GM21529 (cell line): ENCODE results near the gene ITGB8.
A peak's percentile ranks its signal among the peaks of the same experiment; 100 is the strongest.

Source experiments
- ATAC-seq: cut with Tn5 transposase; IDR thresholded peaks from one replicate; pipeline ENCODE4 v1.9.1; 2021; ENCODE audit not compliant: unreplicated experiment

ITGB8 gene

DNA sequence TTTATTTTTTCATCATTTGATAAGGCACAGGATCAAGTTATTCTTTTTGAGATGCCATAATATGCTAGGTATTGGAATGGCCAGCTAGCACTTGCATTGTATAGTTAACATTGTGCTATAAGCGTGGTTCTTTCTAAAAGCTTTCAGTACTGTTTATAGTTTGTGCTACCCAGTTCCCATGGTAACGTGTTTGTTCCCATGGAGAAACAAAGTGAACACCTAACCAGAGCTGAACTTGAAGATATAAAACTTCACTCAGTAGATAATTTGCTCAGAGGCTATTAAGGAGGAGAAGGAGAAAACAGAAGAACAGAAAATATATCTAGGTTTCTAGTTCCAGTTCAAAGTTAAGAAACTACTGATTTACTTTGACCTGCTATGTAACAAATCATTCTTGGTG lies 23.6 kb upstream of the ITGB8 start:
- peak; percentile 67 for ATAC-seq

GRCh38 chr7:20307901-20308300 lies 22.8 kb upstream of the ITGB8 start:
- no peak for ATAC-seq

DNA sequence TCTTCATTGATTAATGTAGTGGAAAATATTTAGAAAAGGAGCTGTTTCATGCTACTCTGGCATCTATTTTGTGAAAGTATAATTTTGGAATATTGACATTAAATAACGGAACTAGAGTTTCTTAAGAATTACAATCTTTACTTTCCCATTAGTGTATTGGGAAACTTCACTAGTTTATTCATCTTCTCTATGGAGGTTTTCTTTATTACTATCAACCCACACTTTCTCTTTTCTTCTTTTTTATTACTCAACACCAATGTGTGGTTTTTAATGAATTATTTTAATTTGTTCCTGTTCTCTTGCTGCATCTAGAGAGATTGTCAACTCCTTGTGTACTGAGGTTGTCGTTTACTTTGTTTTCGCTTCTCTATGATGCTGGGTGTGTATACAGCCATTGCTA lies 20.4 kb upstream of the ITGB8 start:
- ATAC-seq, result no peak

DNA sequence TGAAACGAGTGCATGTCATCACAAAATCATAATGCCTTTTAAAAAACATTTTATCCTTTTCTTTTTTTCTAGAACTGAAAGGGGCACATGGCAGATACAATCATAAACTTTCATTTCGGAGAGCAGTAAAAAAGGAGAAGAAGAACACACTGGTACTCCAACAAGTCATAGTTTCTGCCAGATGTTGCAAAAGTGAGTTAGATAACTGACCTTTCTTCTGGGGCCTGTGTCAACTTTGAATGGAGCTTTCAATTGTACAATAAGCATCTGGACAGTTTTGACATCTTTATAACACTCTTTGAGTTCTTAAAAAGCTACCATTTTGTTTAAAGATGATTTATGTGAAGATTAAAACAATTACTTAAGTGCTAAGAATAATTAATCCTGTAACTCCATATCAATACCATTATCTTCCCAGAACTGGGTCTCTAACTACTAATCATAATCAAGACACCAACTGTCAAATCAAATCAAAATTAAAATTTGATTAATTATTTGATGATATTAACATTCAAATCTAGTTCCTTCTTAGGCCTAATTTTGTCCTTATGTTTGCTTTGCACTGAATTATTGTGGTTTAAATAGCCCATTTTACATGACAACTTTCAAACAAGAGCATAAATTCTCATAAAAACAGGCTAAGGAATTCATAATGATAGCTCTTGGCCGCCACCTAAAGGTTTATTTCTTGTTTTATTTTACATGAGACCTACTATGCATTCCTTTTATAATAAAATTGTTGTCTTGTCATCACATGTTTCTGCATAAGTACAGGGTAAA lies 19.5 kb upstream of the ITGB8 start:
- ATAC-seq, result peak; percentile 56

- ATAC-seq, result no peak
Observed at GRCh38 chr7:20311743-20312042, 19.0 kb upstream of the ITGB8 start.

DNA sequence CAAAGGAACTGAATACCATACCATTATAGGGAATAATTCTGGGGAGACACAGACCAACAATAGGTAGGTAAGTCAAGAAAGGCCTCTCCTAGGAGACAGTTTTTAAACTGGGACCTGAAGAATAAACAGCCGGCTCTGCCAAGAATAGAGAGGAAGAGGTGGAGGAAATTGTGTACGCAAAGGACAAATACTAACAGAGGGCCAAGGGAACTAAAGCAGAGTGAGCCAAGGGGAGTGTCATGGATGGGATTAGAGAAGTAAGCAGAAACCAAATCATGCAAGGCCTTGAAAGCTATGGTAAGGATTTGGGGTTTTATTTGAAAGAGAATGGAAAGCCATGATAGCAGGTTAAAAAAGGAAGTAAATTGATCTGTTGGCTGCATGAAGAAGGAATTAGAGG lies 18.1 kb upstream of the ITGB8 start:
- ATAC-seq, result no peak

DNA sequence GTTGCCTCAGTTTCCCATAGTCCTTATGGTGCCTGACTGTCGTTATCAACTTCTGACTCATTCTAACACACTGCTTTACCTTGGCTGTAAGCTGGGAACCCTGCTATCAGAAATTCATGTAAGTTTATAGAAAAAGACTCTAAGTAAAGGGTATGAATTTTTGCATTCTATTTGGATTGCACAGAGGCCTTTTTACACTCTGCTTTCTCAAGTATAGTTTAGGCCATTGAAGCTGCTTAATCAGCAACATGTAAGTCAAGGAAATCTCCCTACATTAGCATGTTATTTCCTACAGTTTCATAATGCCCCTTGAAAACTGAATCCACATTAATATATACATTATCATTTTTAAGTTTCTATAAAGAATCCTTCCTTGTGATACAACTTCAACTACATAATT lies 17.1 kb upstream of the ITGB8 start:
- ATAC-seq, result no peak

- ATAC-seq, result no peak
Observed at GRCh38 chr7:20314198-20314597, 16.5 kb upstream of the ITGB8 start.

- ATAC-seq, result no peak
Observed at GRCh38 chr7:20316706-20317105, 14.0 kb upstream of the ITGB8 start.

GRCh38 chr7:20317413-20317812 lies 13.3 kb upstream of the ITGB8 start:
- ATAC-seq, result no peak

- ATAC-seq, result no peak
Observed at GRCh38 chr7:20318933-20319332, 11.8 kb upstream of the ITGB8 start.

GRCh38 chr7:20320322-20320721 lies 10.4 kb upstream of the ITGB8 start:
- no peak for ATAC-seq

DNA sequence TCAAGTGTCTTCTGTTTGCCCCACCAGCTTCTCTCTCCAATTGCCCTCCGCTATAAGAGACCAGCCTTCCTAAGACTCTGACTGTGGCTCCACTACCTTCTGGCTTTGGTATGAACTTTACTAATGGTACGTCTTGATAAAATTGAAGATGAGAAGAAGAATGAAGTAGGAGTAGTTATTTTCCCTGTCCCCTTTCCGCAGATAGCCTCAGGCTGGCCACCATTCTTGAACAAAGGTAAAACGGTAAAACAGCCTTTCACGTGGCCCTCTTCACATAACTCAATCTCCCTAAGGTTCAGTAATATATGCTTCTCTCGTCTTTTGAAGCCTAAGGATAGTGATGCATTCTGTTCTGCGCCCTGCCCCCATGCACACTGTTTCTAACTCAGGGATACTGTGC lies 9.9 kb upstream of the ITGB8 start:
- ATAC-seq, result no peak

DNA sequence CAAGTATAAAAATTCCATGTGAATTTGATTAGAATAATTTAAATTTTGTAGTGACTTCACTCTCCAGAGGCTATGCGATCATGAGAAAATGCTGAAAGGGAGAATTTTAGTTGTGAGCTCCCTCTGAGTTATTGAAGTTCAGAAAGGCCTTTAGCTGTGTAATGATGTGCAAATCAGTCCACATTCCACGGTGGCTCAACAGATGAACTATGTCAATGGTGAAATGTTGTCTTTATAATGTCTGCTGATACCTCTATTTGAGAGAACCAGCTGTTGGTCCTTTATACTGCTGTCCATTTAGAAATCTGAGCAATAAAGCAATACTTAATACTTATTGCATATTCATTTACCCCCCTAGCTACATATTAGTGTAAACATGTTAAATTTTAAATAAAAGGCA lies 7.1 kb upstream of the ITGB8 start:
- no peak for ATAC-seq

- ATAC-seq, result no peak
Observed at GRCh38 chr7:20326342-20326741, 4.4 kb upstream of the ITGB8 start.

- ATAC-seq, result no peak
Observed at GRCh38 chr7:20327055-20327454, 3.6 kb upstream of the ITGB8 start.

DNA sequence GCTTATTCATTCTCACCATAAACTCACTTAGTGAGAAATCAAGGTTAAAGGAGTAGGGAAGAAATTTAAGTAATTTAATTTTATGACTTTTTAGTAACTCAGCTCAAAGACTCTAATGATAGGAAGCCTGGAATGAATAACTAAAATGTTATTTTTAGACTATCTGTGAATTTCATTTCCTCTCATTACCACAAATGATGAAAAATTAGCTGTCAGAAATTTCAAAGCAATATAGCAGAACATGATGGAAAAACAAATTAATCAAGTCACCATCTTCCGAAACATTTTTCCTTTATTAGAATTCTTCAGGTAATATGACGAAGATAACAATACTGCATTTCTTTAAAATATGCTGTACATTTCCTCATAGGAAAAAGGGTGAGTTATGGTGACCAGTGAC lies 2.7 kb upstream of the ITGB8 start:
- no peak for ATAC-seq

DNA sequence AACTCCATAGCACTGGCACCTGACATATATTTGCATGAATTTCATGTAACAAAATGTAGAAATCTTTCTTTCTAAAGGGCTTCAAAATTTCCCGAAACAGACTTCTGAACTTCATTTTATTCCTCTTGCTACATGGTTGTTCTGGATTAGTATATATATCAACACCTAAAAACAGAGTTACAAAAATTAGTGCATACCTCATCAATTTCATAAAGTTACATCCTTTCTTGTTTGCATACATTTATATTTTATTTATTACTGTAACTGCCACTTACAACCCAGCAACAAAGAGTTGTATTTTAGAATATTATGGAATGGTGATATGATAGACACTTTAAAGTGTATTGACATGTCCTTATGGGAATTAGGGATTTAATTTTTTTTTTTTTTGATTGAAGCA lies 2.0 kb upstream of the ITGB8 start:
- ATAC-seq, result no peak

DNA sequence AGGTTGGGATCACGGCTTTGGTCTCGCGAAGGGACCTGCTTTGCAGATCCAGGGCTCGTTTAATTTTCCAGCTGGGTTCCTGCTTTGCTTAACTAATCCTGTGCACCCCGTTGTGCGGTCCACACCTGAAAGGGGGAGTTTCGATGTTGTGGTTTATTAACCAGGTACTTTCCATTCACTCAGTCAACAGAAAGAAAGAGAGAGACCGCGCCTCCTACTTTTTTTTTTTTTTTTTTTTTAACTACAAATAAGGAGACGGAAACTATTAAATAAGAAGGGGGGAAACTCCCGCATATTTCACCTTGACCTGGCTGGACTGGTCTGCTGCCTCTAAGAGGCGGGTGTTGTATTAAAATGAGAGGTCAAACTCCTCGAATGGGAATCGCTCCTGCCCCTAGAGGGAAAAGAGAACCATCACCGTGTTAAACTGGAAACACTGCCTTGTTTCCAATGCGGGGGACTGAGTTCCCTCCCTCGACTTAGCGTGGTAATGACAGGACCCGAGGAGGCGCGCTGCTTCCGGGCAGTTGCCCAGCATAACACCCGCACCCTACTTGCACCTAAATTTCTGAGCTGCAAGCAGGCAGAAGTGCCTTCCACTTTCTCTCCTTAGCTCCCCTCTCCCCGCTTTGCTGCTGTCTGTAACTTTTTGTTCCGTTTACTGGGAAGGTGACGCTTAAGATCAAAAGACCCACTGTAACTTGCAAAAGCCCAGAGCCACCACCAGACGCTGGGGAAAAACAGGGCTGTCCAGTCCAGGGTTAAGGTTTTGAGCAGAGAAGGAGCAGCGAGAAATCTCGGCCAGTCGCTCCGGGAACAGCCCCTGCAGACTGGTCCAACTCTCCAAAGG lies 1.1 kb upstream of the ITGB8 start:
- peak; percentile 39 for ATAC-seq

DNA sequence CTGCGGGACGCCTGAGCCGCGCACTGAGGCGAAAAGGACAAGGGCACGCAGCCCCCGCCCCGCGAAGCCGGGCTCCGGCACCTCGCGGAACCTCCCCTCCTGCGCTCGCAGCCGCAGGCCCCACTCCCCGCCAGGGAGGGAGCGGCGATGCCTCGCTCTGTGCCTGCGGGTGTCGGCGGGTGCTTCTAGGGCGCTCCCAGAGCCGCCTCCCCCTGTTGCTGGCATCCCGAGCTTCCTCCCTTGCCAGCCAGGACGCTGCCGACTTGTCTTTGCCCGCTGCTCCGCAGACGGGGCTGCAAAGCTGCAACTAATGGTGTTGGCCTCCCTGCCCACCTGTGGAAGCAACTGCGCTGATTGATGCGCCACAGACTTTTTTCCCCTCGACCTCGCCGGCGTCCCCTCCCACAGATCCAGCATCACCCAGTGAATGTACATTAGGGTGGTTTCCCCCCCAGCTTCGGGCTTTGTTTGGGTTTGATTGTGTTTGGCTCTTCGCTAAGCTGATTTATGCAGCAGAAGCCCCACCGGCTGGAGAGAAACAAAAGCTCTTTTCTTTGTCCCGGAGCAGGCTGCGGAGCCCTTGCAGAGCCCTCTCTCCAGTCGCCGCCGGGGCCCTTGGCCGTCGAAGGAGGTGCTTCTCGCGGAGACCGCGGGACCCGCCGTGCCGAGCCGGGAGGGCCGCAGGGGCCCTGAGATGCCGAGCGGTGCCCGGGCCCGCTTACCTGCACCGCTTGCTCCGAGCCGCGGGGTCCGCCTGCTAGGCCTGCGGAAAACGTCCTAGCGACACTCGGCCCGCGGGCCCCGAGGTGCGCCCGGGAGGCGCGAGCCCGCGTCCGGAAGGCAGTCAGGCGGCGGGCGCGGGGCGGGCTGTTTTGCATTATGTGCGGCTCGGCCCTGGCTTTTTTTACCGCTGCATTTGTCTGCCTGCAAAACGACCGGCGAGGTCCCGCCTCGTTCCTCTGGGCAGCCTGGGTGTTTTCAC lies 519 bp downstream of the ITGB8 start:
- ATAC-seq, result peak; percentile 21
